ENCODE results near the gene RORC. TPM values are rescaled to one million over a fixed set of nuclear protein-coding genes. Genes with fewer than 3 reads are reported as not detected.

The RORC gene
- total RNA-seq, 2 experiments from 2014 or later, result 1.3 to 1.5 TPM

DNA sequence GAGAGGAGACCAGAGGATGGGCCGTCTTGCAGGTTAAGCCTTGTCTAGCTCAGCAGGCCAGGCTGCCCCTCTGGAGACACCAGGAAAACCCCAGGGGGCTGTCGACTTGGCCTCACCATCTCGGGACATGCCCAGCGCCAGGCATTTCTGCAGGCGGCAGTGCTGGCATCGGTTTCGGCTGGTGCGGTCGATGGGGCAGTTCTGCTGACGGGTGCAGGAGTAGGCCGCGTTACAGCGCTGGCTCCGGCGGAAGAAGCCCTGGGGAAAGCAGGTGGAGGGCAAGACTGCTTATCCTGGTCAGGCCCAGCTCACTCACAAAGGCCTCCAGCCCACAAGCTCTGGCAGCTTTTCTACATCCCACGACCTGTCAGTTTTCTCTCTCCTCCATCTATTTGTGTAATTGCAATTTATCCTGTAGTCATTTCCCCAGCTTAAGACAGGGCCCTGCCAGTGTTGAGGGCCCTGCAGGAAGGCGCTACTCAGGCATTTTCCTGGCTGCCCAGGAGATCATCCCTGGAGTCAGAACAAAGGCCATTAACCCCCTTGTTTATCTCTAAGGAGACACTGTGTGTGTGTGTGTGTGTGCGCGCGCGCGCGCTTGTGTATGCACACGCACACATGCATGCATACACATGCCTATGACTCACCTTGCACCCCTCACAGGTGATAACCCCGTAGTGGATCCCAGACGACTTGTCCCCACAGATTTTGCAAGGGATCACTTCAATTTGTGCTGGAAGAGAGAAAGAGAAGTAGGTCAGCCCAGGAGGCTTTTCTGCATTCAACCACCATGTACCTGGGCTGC lies 14.9 kb downstream of the RORC start:
- H3K4me1 Mint-ChIP-seq (ENCODE audit: low read depth), result peaks cover 44% of the 10 kb centered on the region
- ChIA-PET POLR2A (interaction anchor here (0.5 to 1.5 kb wide), 4 partner anchors 8 to 187 kb away, joined by 3 to 5 read pairs (median 3); partner anchors contain the start of gene MRPL9), CTCF (interaction anchor here (1.0 to 1.5 kb wide), 4 partner anchors 9 to 223 kb away, joined by 3 to 6 read pairs (median 3); no protein-coding TSS in a partner anchor)
- no peaks in the 10 kb centered on the region for H3K27me3 Mint-ChIP-seq
- no peak for ATAC-seq
- no peak overlapping the region for H3K4me3 Mint-ChIP-seq
- intact Hi-C loops (cut with micrococcal nuclease), result no loop called here
- H3K36me3 Mint-ChIP-seq (ENCODE audit: low read depth), result no peaks in the 10 kb centered on the region
- TF ChIP-seq, protein P1, sequence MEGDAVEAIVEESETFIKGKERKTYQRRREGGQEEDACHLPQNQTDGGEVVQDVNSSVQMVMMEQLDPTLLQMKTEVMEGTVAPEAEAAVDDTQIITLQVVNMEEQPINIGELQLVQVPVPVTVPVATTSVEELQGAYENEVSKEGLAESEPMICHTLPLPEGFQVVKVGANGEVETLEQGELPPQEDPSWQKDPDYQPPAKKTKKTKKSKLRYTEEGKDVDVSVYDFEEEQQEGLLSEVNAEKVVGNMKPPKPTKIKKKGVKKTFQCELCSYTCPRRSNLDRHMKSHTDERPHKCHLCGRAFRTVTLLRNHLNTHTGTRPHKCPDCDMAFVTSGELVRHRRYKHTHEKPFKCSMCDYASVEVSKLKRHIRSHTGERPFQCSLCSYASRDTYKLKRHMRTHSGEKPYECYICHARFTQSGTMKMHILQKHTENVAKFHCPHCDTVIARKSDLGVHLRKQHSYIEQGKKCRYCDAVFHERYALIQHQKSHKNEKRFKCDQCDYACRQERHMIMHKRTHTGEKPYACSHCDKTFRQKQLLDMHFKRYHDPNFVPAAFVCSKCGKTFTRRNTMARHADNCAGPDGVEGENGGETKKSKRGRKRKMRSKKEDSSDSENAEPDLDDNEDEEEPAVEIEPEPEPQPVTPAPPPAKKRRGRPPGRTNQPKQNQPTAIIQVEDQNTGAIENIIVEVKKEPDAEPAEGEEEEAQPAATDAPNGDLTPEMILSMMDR (IDR thresholded peaks at IDR 0.05), result no peak
- DNase-seq, result no peak
- no peaks in the 10 kb centered on the region for H3K9me3 Mint-ChIP-seq
- H3K27ac Mint-ChIP-seq, result peak overlapping the region; percentile 46

DNA sequence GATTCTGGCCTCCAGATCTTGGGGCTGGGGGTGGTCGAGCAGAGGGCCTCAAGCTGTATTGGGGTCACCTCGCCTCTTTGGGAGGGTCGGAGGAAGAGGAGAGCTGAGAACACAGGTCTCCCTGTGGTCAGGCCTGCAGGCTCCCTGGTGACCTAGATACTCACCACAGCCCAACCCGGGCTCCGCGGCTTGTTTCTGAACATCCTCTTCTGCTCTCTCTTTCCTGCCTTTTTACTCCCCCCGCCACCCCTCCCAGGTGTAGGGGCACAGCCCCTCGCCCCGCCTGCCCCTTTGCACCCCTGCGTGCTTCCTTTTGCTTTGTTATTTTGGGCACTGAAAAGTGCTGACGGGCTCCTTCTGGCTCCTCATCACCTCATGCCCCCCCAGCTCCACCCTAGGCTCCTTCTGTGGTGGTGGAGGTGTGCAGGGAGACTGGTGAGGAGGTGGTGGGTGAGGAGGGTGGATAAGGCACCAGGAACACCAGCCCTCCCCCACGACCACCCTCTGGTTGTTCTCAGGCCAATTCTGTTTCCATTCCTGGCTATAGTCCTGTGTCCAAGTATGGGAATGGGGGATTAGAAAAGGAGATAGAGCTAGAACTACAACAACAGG lies 15.8 kb downstream of the RORC start:
- ATAC-seq, result no peak
- DNase-seq, result peak; percentile 45
- ChIA-PET POLR2A (interaction anchor here (1.4 kb wide), 1 partner anchor 11 kb away, joined by 3 read pairs; no protein-coding TSS in a partner anchor), CTCF (interaction anchor here (1.0 kb wide), 1 partner anchor 26 kb away, joined by 3 read pairs; no protein-coding TSS in a partner anchor)
- Mint-ChIP-seq H3K4me1 (ENCODE audit: low read depth) (peaks cover 35% of the 10 kb centered on the region), H3K27me3 (no peaks in the 10 kb centered on the region), H3K27ac (no peak overlapping the region), H3K36me3 (ENCODE audit: low read depth) (no peaks in the 10 kb centered on the region), H3K9me3 (no peaks in the 10 kb centered on the region), H3K4me3 (no peak overlapping the region)
- TF ChIP-seq, protein P1 (IDR thresholded peaks at IDR 0.05), result no peak
- intact Hi-C loops (cut with micrococcal nuclease), result no loop called here

DNA sequence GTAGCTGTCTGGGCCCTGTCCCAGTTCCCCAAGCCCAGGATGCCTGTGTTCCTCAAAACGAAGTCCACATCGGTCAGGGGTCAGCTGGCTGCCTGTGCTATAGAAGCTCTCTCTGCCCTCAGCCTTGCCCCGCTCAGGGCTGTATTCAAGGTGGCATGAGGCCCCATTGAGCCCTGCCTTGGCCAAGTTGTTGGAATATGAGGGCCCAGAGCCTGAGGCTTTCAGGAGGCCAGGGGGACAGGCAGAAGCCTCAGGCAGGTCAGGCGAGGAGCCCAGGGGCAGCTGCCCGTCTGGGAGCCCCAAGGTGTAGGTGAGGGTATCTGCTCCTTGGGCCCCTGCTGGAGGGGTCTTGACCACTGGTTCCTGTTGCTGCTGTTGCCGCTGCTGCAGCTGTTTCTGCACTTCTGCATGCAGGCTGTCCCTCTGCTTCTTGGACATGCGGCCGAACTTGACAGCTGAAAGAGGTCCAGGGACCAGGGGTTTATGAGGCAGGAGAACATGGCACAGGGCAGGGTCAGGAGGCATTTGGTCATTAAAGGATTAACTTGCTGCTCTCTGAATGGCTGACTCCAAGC lies 16.5 kb downstream of the RORC start:
- peaks cover 27% of the 10 kb centered on the region for H3K4me1 Mint-ChIP-seq (ENCODE audit: low read depth)
- no peak overlapping the region for H3K27ac Mint-ChIP-seq
- intact Hi-C loops (cut with micrococcal nuclease), result no loop called here
- no peak overlapping the region for H3K4me3 Mint-ChIP-seq
- no peaks in the 10 kb centered on the region for H3K27me3 Mint-ChIP-seq
- TF ChIP-seq, protein P1 (IDR thresholded peaks at IDR 0.05), result no peak
- no peaks in the 10 kb centered on the region for H3K9me3 Mint-ChIP-seq
- ChIA-PET POLR2A (no interaction called here), CTCF (no interaction called here)
- H3K36me3 Mint-ChIP-seq (ENCODE audit: low read depth), result no peaks in the 10 kb centered on the region
- DNase-seq, result no peak
- ATAC-seq, result no peak

DNA sequence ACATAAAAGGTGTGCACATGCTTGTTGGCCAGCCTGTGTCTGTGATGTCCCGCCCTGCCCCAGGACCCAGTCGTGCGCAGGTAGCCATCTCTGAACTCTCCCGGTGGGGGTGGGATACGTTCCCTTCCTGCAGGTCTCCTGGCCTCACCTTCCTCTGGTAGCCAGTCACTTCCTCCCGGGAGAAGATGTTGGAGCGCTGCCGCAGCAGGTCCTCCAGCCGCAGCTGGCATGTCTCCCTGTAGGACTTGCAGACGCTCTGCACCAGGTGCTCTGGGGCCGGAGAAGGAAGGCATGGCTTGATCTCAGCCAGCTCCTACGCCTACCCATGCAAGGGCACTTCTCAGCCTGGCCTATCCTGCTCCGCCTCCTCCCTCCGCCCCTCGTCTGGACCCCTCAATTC lies 17.2 kb downstream of the RORC start:
- H3K9me3 Mint-ChIP-seq, result no peaks in the 10 kb centered on the region
- H3K4me1 Mint-ChIP-seq (ENCODE audit: low read depth), result peaks cover 23% of the 10 kb centered on the region
- H3K4me3 Mint-ChIP-seq, result no peak overlapping the region
- no peaks in the 10 kb centered on the region for H3K36me3 Mint-ChIP-seq (ENCODE audit: low read depth)
- POLR2A ChIA-PET, result no interaction called here
- DNase-seq (no peak), ATAC-seq (no peak)
- TF ChIP-seq, protein P1 (IDR thresholded peaks at IDR 0.05), result no peak
- H3K27ac Mint-ChIP-seq, result no peak overlapping the region
- CTCF ChIA-PET, result no interaction called here
- intact Hi-C loops (cut with micrococcal nuclease), result no loop called here
- no peaks in the 10 kb centered on the region for H3K27me3 Mint-ChIP-seq

Measured in activated CD8-positive, alpha-beta T cell treated with anti-CD3 and anti-CD28 coated beads for 36 hours (primary cell).